Neural progenitor cell (in vitro differentiated cells): ENCODE results near the gene PRR14L.

Source experiments
- EZH2phosphoT487 ChIP-seq: fragments of 200-600 bp; sonication (generic); IDR thresholded peaks from 2 replicates; pipeline ENCODE4 v1.6.1; 2017; ENCODE audit warnings: antibody characterized with exemption
- TF ChIP-seq, protein P1 (sequence below): fragments of 200-600 bp; sonication (generic); IDR thresholded peaks from 2 replicates; pipeline ENCODE4 v1.5.1; 2017; ENCODE audit warnings: antibody characterized with exemption, mild to moderate bottlenecking

DNA sequence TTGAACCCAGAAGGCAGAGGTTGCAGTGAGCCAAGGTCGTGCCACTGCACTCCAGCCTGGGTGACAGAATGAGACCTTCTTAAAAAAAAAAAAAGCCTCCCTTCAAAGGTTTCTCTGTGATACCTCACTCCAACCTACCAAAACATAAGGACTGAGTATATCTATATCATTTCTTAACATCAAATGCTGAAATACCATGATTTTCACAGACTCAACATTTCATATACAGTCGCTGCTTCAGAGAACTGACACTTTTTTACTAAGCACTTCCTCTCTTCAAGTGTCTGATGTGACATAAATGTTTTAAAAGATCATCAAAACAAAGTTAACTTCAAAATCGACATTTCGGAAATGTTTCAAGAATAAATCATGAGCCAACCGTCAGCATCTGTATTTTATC is 12.0 kb downstream of the PRR14L start:
- TF ChIP-seq, protein P1, sequence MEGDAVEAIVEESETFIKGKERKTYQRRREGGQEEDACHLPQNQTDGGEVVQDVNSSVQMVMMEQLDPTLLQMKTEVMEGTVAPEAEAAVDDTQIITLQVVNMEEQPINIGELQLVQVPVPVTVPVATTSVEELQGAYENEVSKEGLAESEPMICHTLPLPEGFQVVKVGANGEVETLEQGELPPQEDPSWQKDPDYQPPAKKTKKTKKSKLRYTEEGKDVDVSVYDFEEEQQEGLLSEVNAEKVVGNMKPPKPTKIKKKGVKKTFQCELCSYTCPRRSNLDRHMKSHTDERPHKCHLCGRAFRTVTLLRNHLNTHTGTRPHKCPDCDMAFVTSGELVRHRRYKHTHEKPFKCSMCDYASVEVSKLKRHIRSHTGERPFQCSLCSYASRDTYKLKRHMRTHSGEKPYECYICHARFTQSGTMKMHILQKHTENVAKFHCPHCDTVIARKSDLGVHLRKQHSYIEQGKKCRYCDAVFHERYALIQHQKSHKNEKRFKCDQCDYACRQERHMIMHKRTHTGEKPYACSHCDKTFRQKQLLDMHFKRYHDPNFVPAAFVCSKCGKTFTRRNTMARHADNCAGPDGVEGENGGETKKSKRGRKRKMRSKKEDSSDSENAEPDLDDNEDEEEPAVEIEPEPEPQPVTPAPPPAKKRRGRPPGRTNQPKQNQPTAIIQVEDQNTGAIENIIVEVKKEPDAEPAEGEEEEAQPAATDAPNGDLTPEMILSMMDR: no peak
- TF ChIP-seq EZH2phosphoT487: no peak
